ENCODE measurements around the gene ADAMTS12. TPM values are rescaled to one million over a fixed set of nuclear protein-coding genes. Genes with fewer than 3 reads are reported as not detected.
A peak's percentile ranks its signal among the peaks of the same experiment; 100 is the strongest.
"Not testable (repeated sequence)": the region's sequence is repeated elsewhere in the genome, so short reads cannot be mapped to it uniquely, and the experiment has no call there.

ADAMTS12 gene
- total and polyA plus RNA-seq, 2 donors (not counting 1 experiment from before 2014, with no cell fraction given): 10.7 to 44.8 TPM

GRCh38 chr5:33524476-33524875 is 367.3 kb downstream of the ADAMTS12 start:
- no peak overlapping the region for H3K9ac ChIP-seq (ENCODE audit: insufficient read depth, low read length)
- H2AFZ ChIP-seq (ENCODE audit: low read length): no peak overlapping the region
- no peak overlapping the region for H3K27ac ChIP-seq (ENCODE audit: insufficient read depth, low read length)
- H3K4me1 ChIP-seq (ENCODE audit: control insufficient read depth, extremely low read depth, insufficient read depth, low read length): no peaks in the 10 kb centered on the region
- H3K36me3 ChIP-seq (ENCODE audit: control insufficient read depth, insufficient read depth, low read length): no peaks in the 10 kb centered on the region
- peak in 1 of 2 donors; percentile 24 for DNase-seq (ENCODE audit: low read depth in 2 of 2)
- H3K79me2 ChIP-seq (ENCODE audit: control insufficient read depth, insufficient read depth, low read length): no peaks in the 10 kb centered on the region
- H4K20me1 ChIP-seq (ENCODE audit: control insufficient read depth, extremely low read depth, insufficient read depth, low read length): no peaks in the 10 kb centered on the region
- no peak overlapping the region for H3K4me2 ChIP-seq (ENCODE audit: extremely low read depth, insufficient read depth, low read length)
- TF ChIP-seq EZH2 (IDR thresholded peaks at IDR 0.05; ENCODE audit: low read length, missing control alignments): no peak
- no peak for TF ChIP-seq CTCF (conservative IDR thresholded peaks at IDR 0.05 in 1 of 2, IDR thresholded peaks at IDR 0.05 in 1 of 2; ENCODE audit: low read depth in 1 of 2, low read length in 2 of 2)
- H3K27me3 ChIP-seq (ENCODE audit: control insufficient read depth, insufficient read depth, low read length): no peaks in the 10 kb centered on the region
- H3K4me3 ChIP-seq (replicated peaks in 1 of 4; ENCODE audit: control extremely low read depth in 1 of 4, insufficient read depth in 1 of 4, low read depth in 3 of 4, low read length in 4 of 4): no peak overlapping the region
- no peaks in the 10 kb centered on the region for H3K9me3 ChIP-seq (ENCODE audit: control insufficient read depth, insufficient read depth, low read depth, low read length)

- DNase-seq (ENCODE audit: low read depth in 2 of 2): no peak
- Histone ChIP-seq H3K9ac (ENCODE audit: insufficient read depth, low read length) (no peak overlapping the region), H3K4me1 (ENCODE audit: control insufficient read depth, extremely low read depth, insufficient read depth, low read length) (no peaks in the 10 kb centered on the region), H2AFZ (ENCODE audit: low read length) (no peak overlapping the region), H3K27me3 (ENCODE audit: control insufficient read depth, insufficient read depth, low read length) (no peaks in the 10 kb centered on the region), H3K27ac (ENCODE audit: insufficient read depth, low read length) (no peak overlapping the region), H3K9me3 (ENCODE audit: control insufficient read depth, insufficient read depth, low read depth, low read length) (no peaks in the 10 kb centered on the region), H3K4me2 (ENCODE audit: extremely low read depth, insufficient read depth, low read length) (no peak overlapping the region), H3K36me3 (ENCODE audit: control insufficient read depth, insufficient read depth, low read length) (no peaks in the 10 kb centered on the region), H3K79me2 (ENCODE audit: control insufficient read depth, insufficient read depth, low read length) (no peaks in the 10 kb centered on the region), H3K4me3 (replicated peaks in 1 of 4; ENCODE audit: control extremely low read depth in 1 of 4, insufficient read depth in 1 of 4, low read depth in 3 of 4, low read length in 4 of 4) (no peak overlapping the region), H4K20me1 (ENCODE audit: control insufficient read depth, extremely low read depth, insufficient read depth, low read length) (no peaks in the 10 kb centered on the region)
- no peak for TF ChIP-seq CTCF (conservative IDR thresholded peaks at IDR 0.05 in 1 of 2, IDR thresholded peaks at IDR 0.05 in 1 of 2; ENCODE audit: low read depth in 1 of 2, low read length in 2 of 2)
- no peak for TF ChIP-seq EZH2 (IDR thresholded peaks at IDR 0.05; ENCODE audit: low read length, missing control alignments)
These were observed 368.5 kb downstream of the ADAMTS12 start for GRCh38 chr5:33523208-33523771.

GRCh38 chr5:33516421-33516820 is 375.4 kb downstream of the ADAMTS12 start:
- no peaks in the 10 kb centered on the region for H3K27me3 ChIP-seq (ENCODE audit: control insufficient read depth, insufficient read depth, low read length)
- H3K4me3 ChIP-seq (replicated peaks in 1 of 4; ENCODE audit: control extremely low read depth in 1 of 4, insufficient read depth in 1 of 4, low read depth in 3 of 4, low read length in 4 of 4): no peak overlapping the region
- TF ChIP-seq EZH2 (IDR thresholded peaks at IDR 0.05; ENCODE audit: low read length, missing control alignments): no peak
- no peak for TF ChIP-seq CTCF (conservative IDR thresholded peaks at IDR 0.05 in 1 of 2, IDR thresholded peaks at IDR 0.05 in 1 of 2; ENCODE audit: low read depth in 1 of 2, low read length in 2 of 2)
- no peaks in the 10 kb centered on the region for H3K79me2 ChIP-seq (ENCODE audit: control insufficient read depth, insufficient read depth, low read length)
- H3K36me3 ChIP-seq (ENCODE audit: control insufficient read depth, insufficient read depth, low read length): no peaks in the 10 kb centered on the region
- no peak for DNase-seq (ENCODE audit: low read depth in 2 of 2)
- H3K4me2 ChIP-seq (ENCODE audit: extremely low read depth, insufficient read depth, low read length): no peak overlapping the region
- no peaks in the 10 kb centered on the region for H4K20me1 ChIP-seq (ENCODE audit: control insufficient read depth, extremely low read depth, insufficient read depth, low read length)
- no peak overlapping the region for H2AFZ ChIP-seq (ENCODE audit: low read length)
- no peaks in the 10 kb centered on the region for H3K9me3 ChIP-seq (ENCODE audit: control insufficient read depth, insufficient read depth, low read depth, low read length)
- no peak overlapping the region for H3K27ac ChIP-seq (ENCODE audit: insufficient read depth, low read length)
- no peak overlapping the region for H3K9ac ChIP-seq (ENCODE audit: insufficient read depth, low read length)
- no peaks in the 10 kb centered on the region for H3K4me1 ChIP-seq (ENCODE audit: control insufficient read depth, extremely low read depth, insufficient read depth, low read length)

GRCh38 chr5:33515366-33515765 is 376.4 kb downstream of the ADAMTS12 start:
- not testable (repeated sequence) for H3K27me3 ChIP-seq (ENCODE audit: control insufficient read depth, insufficient read depth, low read length); H3K36me3 ChIP-seq (ENCODE audit: control insufficient read depth, insufficient read depth, low read length); DNase-seq (ENCODE audit: low read depth in 2 of 2); H3K79me2 ChIP-seq (ENCODE audit: control insufficient read depth, insufficient read depth, low read length); H3K4me3 ChIP-seq (replicated peaks in 1 of 4; ENCODE audit: control extremely low read depth in 1 of 4, insufficient read depth in 1 of 4, low read depth in 3 of 4, low read length in 4 of 4); H3K9me3 ChIP-seq (ENCODE audit: control insufficient read depth, insufficient read depth, low read depth, low read length); H3K27ac ChIP-seq (ENCODE audit: insufficient read depth, low read length); H3K4me2 ChIP-seq (ENCODE audit: extremely low read depth, insufficient read depth, low read length); H3K4me1 ChIP-seq (ENCODE audit: control insufficient read depth, extremely low read depth, insufficient read depth, low read length); H2AFZ ChIP-seq (ENCODE audit: low read length); H3K9ac ChIP-seq (ENCODE audit: insufficient read depth, low read length); H4K20me1 ChIP-seq (ENCODE audit: control insufficient read depth, extremely low read depth, insufficient read depth, low read length)
